Epithelial cell of prostate (primary cell): ENCODE data around the gene MAP7.
"Not testable (repeated sequence)": the region's sequence is repeated elsewhere in the genome, so short reads cannot be mapped to it uniquely, and the experiment has no call there.

Experiments used
- DNase-seq: peaks from one replicate; pipeline ENCODE4 v3.0.0-alpha.2; 2011; ENCODE audit warnings: low read depth, low spot score
- H3K27ac ChIP-seq: fragments of 450-650 bp; 2 replicates; pipeline ENCODE4 v1.5.1; 2017; ENCODE audit warnings: mild to moderate bottlenecking

MAP7 gene

DNA sequence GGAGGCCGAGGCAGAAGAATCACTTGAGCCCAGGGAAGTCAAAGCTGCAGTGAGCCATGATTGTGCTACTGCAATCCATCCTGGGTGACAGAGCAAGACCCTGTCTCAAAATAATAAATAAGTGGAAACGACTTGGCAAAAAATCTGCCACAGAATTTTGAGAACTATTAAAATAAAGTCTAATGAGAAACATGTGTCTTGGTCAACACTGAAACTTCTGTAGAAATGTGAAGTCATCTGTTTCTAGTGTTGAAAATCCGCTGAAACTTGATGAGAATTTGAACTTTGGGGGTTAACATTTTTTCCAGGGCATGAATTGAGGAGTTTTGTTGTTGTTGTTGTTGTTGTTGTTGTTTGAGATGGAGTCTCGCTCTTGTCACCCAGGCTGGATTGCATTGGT lies 231.5 kb downstream of the MAP7 start:
- no peak for DNase-seq

DNA sequence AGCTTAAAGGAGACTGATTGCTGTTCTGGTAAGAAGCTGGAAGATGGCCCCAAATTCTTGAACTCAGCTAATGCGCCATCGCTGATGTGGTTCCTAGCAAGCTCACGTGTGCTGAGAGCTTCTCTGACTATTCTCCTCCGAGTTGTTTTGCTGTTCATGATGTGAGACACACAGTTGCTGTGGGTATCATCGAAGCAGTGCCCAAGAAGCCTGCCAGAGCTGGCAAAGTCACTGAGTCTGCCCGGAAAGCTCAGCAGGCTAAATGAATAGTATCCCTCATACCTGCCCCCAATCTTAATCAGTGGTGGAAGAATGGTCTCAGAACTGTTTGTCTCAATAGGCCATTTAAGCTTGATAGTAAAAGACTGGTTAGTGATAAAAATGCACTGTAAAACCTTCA lies 232.3 kb downstream of the MAP7 start:
- no peak overlapping the region for H3K27ac ChIP-seq
- no peak for DNase-seq

More for the DNA sequence above, 231.5 kb downstream of the MAP7 start:
- no peak overlapping the region for H3K27ac ChIP-seq

DNA sequence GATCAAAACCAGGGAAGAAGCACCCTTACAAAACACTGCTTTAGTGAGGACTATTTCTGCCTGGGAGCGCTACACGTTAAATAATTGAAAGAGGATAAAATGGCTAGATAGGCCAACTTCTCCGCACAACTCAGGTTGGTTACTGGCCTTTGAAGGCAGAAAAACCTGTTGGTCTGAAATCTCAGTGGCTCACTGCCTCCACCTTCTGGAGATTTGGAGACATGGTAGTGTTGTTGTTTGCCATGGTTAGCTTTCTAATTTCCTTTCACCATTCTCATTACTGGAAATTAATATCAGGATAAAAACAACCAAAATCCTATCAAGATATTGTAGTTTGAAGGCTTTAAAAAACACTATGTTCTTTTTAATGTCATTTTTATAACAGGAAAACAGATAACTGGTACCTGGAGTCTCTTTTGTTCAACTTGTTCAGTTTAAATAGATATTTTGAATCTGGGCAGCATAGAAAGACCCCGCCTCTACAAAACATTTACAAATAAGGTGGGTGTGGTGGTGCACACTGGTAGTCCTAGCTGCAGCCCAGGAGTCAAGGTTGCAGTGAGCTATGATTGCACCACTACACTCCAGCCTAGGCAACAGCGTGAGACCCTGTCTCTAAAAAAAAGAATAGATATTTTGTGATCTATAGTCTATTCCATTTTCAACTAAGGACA lies 233.1 kb downstream of the MAP7 start:
- DNase-seq = peak; percentile 22
- H3K27ac ChIP-seq = no peak overlapping the region

DNA sequence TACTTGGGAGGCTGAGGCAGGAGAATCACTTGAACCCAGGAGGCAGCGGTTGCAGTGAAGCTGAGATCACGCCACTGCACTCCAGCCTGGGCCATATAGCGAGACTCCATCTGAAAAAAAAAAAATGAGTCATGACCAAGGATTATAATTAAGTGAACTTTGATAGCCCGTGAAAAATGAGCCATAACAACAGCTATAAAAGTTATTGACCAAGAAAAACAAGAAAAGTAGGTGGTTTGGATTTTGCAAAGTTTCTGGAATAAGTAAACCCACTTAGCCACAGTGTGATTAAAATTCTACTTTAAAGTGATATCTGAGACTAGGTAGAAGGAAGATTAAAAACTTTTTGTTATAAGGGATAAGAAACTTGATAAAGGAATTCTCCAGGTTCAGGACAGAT lies 234.6 kb downstream of the MAP7 start:
- H3K27ac ChIP-seq = no peak overlapping the region
- DNase-seq = no peak

DNA sequence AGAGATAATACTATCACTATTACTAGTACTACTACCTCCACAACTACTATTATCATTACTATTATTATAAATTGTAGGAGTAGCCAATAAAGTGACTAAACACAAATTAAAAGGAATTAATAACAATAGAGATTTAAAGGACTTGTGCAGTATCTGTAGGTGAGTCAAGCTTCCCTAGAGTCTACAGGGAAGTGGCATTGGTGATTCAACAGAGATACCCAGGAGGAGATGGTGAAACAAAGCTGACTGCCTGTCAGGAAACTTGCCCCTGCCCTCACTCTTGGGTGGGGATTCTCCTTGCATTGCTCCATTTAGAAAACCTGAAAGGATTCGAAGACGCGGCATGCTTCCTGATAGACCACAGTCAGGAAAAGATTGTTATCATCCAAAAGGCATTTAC lies 237.2 kb downstream of the MAP7 start:
- no peak overlapping the region for H3K27ac ChIP-seq
- peak; percentile 48 for DNase-seq

DNA sequence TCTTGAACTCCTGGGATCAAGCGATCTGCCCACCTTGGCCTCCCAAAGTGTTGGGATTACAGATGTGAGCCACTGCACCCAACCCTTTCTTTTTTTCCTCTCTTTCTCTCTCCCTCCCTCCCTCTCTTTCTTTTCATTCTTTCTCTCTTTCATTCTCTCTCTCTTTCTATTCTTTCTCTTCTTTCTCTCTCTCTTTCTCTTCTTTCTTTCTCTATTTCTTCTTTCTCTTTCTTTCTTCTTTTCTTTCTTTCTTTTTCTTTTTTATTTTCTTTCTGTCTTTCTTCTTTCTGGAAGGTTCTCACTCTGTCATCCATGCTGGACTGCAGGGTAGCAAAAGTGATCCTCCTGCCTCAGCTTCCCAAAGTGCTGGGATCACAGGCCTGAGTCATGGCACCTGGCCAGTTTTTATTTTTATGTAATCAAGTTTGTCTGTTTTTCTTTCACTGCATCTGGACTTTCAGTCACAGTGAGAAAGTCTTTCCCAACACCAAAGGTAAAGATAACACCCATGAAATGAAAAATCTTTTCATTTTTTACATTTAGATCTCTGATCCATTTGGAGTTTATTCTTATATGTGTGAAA lies 240.4 kb downstream of the MAP7 start:
- H3K27ac ChIP-seq = no peak overlapping the region
- no peak for DNase-seq

DNA sequence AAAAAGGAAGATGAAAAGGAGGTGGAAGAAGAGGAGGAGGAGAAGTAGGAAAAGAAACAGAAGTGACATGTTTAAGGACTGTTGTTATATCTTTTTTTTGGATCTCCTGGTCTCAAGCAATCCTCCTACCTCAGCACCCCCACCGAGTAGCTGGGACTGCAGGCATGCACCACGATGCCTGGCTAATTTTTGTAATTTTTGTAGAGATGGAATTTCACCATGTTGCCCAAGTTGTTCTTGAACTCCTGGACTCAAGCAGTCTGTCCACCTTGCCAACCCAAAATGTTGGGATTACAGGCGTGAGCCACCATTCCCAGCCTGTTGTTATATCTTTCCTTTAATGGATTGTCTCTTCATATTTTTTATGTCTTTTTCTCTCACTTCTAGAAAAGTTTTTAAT lies 241.1 kb downstream of the MAP7 start:
- DNase-seq = no peak

DNA sequence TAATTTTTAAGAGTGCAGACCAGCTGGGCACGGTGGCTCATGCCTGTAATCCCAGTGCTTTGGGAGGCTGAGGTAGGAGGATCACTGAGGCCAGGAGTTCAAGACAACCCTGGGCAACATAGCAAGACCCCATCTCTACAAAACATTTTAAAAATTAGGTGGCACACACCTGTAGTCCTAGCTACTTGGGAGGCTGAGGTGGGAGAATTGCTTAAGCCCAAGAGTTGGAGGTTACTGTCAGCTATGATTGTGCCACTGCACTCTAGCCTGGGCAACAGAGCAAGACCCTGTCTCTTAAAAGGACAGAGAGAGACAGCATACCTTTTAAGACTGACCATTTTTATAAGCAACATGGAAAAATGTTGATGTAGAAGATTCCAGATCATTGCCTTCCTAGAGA lies 241.8 kb downstream of the MAP7 start:
- not testable (repeated sequence) for DNase-seq, H3K27ac ChIP-seq

More for the DNA sequence above, 241.1 kb downstream of the MAP7 start:
- H3K27ac ChIP-seq = no peak overlapping the region

DNA sequence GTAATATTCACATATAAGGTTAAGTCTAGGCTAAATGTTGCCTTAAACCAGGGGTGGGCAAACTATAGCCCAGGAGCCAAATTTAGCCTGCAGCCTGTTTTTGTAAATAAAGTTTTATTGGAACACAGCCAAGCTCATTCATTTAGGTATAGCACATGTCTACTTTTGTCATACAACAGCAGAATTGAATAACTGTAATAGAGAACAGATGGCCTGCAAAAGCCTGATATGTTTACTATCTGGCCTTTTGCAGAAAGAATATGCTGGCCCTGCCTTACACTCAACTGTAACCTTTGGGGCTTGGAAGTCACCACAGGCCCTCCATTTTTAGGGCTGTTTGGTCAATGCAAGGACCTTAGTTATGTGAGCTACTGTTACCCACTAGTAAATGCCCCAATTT lies 242.9 kb downstream of the MAP7 start:
- no peak for DNase-seq
- H3K27ac ChIP-seq = no peak overlapping the region

DNA sequence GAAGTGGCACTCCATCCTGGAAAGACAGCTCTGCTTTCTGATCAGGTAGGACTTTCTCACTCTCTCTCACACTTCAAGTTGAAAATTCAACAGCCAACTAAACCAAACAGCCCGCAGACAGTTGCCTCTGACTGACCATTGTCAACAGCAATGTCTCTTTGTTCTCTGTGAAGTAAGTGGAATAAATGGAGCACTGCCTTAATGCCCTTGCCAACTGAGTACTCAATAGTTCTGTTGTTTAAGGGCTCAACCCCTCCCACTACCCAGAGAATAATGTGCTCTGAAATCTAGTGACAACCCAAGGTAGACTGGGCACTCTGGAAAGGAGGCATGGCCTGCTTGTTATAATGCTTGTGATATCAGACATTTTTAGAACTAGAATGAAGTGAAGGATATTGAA lies 243.8 kb downstream of the MAP7 start:
- no peak for DNase-seq
- no peak overlapping the region for H3K27ac ChIP-seq

DNA sequence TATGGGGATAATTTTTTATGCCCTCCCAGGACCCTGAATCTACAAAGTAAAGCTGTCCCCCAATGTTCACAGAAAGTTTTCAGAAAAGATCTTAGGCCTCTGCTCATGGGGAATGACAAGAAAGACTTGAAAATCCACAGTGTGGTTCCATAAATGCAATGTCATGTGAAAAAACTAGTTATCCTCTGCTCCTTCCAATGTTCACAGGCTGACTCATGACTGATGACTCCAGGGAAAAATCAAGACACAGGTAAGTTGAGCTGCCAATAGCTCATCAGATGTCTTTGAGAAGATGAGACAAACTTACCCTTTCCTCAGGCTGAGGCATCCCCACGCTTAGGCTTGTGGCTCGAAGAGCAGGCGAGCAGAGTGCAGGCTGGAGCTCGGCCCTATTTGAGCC lies 245.8 kb downstream of the MAP7 start:
- no peak overlapping the region for H3K27ac ChIP-seq
- DNase-seq = no peak

DNA sequence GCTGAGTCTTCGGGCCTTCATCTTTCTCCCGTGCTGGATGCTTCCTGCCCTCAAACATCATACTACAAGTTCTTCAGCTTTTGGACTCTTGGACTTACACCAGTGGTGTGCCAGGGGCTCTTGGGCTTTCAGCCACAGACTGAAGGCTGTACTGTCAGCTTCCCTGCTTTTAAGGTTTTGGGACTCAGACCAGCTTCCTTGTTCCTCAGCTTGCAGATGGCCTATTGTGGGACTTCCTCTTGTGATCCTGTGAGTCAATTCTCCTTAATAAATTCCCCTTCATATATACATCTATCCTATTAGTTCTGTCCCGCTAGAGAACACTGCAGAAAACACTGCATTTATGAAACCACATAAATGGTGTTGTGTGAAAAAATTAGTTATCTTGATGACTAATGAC lies 246.7 kb downstream of the MAP7 start:
- H3K27ac ChIP-seq = no peak overlapping the region
- no peak for DNase-seq

DNA sequence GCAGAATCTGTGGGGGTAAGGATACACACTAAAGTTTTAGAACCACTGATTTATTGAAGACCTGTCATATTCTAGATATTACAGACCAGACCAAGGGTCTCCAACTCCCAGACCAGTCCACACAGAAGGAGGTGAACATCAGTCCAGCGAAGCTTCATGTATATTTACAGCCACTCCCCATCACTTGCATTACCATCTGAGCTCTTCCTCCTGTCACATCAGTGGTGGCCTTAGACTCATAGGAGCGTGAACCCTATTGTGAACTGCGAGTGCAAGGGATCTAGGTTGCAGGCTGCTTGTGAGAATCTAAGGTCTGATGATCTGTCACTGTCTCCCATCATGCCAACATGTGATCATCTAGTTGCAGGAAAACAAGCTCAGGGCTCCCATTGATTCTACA lies 255.6 kb downstream of the MAP7 start:
- DNase-seq = no peak
- no peak overlapping the region for H3K27ac ChIP-seq
